Epithelial cell of proximal tubule (primary cell): ENCODE results near the gene ARHGEF7. TPM values are rescaled to one million over a fixed set of nuclear protein-coding genes. Genes with fewer than 3 reads are reported as not detected.

Source experiments
- DNase-seq: peaks from one replicate; pipeline ENCODE4 v3.0.0-alpha.2; 2011; ENCODE audit warnings: low read depth
- H3K4me3 ChIP-seq: 2 replicates; pipeline ENCODE4 v1.5.1; 2011; ENCODE audit warnings: low read depth, mild to moderate bottlenecking, low read length
- total RNA-seq: library from RNA; depleted of rRNA; stranded (reverse); fragments of >200 nt; gene quantifications from 2 replicates; pipeline ENCODE4 v1.2.3, GENCODE V29; 2015
- TF ChIP-seq, protein P1 (sequence below): conservative IDR thresholded peaks from 2 replicates; pipeline ENCODE4 v1.5.1; 2012; ENCODE audit warnings: low read depth, mild to moderate bottlenecking, low read length

ARHGEF7 gene
- total RNA-seq, 1 donor from 2014 or later = 21.9 TPM

DNA sequence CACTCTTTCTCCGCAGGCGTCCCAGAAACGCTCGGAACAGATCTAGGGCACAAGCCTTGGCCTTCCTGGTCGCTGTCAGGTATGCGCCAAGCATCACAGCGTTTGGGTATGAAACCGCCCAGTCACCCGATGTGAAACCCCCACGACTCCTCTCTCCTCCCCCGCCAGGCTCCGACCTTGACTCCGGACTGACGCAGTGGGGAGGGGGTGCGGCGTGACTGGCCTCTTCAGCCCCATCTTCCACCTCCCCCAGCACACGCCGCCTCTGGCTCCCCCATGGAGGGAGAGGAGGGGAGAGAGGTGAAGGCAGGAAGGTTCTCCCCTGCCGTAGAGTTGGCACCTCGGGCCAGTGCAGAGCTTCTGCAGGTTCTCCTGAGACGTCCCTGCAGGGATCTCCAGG lies 22.0 kb upstream of the ARHGEF7 start:
- no peak for DNase-seq
- no peak overlapping the region for H3K4me3 ChIP-seq
- TF ChIP-seq, protein P1, sequence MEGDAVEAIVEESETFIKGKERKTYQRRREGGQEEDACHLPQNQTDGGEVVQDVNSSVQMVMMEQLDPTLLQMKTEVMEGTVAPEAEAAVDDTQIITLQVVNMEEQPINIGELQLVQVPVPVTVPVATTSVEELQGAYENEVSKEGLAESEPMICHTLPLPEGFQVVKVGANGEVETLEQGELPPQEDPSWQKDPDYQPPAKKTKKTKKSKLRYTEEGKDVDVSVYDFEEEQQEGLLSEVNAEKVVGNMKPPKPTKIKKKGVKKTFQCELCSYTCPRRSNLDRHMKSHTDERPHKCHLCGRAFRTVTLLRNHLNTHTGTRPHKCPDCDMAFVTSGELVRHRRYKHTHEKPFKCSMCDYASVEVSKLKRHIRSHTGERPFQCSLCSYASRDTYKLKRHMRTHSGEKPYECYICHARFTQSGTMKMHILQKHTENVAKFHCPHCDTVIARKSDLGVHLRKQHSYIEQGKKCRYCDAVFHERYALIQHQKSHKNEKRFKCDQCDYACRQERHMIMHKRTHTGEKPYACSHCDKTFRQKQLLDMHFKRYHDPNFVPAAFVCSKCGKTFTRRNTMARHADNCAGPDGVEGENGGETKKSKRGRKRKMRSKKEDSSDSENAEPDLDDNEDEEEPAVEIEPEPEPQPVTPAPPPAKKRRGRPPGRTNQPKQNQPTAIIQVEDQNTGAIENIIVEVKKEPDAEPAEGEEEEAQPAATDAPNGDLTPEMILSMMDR = no peak

DNA sequence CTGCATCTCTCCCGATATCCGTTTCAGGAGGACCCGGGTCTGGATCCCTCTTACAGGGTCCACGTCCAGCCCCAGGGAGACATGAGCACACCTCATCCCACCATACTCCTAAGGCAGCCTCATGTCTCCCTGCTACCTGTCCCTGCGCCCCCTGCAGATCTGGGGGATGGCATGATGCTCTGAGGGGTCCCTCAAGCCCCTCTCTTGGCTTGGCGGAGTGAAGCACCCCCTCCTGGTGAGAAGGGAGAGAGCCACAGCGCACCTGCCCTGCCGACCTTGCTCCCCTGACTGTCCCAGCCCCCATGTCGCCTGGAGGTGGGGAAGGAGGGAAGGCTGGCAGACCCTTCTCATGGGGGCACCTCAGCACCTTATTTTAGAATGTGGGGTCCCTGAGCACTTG lies 21.5 kb upstream of the ARHGEF7 start:
- DNase-seq = no peak
- H3K4me3 ChIP-seq = no peak overlapping the region

DNA sequence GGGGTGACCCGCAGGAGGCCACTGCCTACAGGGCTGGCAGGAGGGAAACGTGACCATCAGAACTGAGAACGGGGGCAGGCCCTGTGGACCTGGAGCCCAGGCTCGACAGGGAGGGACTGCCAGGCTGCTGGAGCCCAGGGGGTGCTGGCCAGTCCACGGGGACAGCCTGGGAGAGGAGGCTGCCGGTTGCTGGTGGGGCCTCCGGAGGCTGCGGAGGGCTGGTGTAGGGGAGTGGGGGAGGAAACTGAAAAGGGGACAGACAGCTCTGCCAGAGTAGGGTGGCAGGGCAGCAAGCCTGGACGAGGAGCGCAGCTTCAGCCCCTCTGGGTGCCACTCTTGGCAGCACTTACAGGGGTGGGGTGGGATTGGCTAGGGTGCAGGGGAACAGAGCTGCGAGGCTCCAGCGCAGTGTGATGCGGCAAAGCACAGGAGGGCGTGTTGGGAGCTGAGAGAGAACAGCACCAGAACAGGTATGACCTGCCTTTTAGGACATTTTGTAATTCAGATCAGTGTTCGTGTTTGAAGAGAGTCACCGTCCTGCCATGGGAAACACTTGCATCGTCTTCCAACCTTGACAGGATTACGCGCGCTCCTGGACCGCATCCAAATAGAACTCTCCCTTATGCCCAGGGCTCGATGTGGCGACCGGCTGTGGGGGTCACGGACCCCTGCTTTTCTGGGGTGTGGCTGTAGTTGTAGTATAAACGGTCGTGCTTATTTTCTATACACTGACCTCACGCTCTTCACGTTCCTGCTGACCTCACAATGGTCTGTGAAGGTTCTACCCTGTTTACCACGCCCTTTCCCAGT lies 19.9 kb upstream of the ARHGEF7 start:
- TF ChIP-seq, protein P1 = no peak
- DNase-seq = no peak
- no peak overlapping the region for H3K4me3 ChIP-seq

More for the DNA sequence above, 21.5 kb upstream of the ARHGEF7 start:
- TF ChIP-seq, protein P1 = no peak

DNA sequence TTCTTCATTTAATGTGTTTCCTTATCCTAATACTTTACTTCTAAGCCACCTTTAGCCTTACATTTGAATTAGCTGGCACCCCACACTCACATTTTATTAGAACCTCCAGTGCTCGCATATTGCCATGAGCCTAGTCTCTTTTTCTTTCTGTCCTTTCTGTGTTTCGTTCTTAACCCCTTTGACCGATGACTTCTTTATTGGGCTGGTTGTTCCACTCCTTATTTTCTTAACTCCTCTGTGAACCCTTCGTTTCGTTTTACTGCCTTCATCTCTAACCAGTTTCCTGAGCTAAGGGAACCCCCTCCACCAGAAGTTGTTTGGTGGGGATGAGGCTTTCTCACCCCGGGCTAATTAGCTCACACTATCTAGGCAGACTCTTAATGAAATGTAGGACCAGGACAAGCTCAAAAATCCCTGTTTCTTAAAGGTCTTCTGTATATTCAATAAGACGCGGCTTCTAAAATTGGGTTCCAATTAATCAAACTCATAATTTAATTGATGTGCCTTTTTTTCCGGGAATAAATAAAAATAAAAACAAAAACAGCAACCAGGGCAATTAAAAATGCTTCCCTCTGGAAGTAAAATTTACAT lies 19.1 kb upstream of the ARHGEF7 start:
- DNase-seq = no peak
- no peak overlapping the region for H3K4me3 ChIP-seq
- TF ChIP-seq, protein P1 = no peak

DNA sequence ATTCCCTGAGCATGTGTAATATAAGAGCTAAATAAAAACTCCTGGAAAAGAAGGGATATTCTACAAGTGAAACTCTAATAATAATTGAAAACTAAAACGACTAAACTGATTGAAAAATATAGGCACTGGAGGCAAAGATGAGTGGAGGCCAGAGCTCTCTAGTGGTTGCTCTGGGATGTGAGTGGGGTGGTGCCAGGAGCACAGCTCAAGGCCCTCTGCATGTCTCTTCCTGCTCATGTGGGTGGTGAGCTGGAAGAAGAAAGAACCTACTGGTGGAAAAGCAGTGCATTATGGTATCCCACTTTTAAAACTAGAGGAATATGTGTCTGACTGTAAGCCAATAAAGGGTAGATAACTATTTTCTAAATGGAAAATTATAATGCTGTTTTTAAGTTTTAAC lies 15.8 kb upstream of the ARHGEF7 start:
- TF ChIP-seq, protein P1 = no peak
- no peak for DNase-seq

DNA sequence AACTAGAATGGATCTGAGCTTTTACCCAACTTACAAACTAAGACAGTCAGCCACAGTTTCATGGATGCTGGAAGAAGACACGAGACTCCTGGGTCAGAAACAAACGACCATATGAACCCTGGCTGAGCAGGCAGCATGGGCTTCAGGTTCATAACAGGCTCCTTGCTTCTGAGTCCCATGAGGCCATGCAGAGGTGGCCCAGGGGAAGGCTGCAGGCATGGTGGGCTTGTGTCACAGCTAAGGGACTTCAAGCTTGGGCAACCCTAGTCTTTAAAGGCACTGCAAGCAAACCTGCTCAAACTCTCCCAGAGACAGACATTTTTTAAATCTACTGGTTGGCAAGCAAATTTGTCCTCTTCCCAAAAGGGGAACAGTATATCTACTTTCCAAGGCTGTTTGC lies 5.1 kb upstream of the ARHGEF7 start:
- TF ChIP-seq, protein P1 = no peak
- no peak overlapping the region for H3K4me3 ChIP-seq
- DNase-seq = no peak

More for the DNA sequence above, 15.8 kb upstream of the ARHGEF7 start:
- no peak overlapping the region for H3K4me3 ChIP-seq

DNA sequence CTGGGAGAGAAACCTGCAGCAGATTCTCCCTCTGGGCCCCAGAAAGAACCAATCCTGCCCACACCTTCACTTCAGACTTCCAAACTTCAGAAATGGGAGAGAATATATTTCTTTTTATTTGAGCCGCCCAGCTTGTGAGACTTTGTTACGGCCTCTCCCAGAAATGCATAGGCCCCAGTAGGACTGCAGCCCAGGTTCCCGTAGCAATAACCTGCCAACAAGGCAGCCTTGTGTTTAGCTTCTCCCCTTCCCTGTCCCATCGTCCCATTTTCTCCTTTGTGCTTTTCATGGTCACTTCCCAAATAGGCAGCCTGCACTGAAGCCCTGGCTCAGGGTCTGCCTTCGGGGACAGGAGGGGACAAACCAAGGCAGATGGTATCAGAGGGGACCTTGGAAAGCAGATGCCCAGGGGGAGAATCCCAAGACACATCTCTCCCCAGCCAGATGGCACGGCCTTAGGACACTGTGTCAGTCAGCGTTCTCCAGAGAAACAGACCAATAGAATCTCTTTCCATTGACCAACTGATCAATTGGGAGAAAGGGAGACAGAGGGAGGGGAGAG lies 3.7 kb upstream of the ARHGEF7 start:
- no peak overlapping the region for H3K4me3 ChIP-seq
- TF ChIP-seq, protein P1 = no peak
- DNase-seq = no peak
